ENCODE data around the gene MCC.

DNA sequence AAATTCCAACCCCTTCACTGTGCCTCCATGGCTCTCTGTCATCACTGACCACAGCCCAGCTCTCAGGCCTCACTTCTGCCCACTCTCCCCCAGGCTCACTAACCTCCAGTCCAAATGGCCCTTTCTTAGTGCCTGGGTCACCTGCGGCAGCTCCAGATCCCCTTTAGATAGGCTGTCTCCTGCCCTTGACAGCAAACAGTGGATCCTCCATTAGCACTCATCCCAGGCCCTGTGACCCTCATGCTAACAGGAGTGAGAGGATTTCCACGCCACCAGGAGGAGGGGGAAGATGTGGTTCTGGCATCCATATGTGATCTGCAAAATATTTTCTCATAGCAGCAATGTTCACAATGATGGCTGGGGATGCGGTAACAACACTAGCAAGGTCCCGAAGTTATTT is 372.3 kb downstream of the MCC start:
- TF ChIP-seq, protein P1, sequence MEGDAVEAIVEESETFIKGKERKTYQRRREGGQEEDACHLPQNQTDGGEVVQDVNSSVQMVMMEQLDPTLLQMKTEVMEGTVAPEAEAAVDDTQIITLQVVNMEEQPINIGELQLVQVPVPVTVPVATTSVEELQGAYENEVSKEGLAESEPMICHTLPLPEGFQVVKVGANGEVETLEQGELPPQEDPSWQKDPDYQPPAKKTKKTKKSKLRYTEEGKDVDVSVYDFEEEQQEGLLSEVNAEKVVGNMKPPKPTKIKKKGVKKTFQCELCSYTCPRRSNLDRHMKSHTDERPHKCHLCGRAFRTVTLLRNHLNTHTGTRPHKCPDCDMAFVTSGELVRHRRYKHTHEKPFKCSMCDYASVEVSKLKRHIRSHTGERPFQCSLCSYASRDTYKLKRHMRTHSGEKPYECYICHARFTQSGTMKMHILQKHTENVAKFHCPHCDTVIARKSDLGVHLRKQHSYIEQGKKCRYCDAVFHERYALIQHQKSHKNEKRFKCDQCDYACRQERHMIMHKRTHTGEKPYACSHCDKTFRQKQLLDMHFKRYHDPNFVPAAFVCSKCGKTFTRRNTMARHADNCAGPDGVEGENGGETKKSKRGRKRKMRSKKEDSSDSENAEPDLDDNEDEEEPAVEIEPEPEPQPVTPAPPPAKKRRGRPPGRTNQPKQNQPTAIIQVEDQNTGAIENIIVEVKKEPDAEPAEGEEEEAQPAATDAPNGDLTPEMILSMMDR (IDR thresholded peaks at IDR 0.05), result no peak
- no peak for TF ChIP-seq POLR2AphosphoS5 (IDR thresholded peaks at IDR 0.05)

Data from upper lobe of left lung (tissue), 4 donors.